HG02798 (cell line): ENCODE measurements around the gene ACSL1.

Experiments
- ATAC-seq: cut with Tn5 transposase; IDR thresholded peaks from one replicate; pipeline ENCODE4 v1.9.1; 2021; ENCODE audit warnings: mild to moderate bottlenecking; ENCODE audit not compliant: unreplicated experiment, poor library complexity

Gene ACSL1, protein sequence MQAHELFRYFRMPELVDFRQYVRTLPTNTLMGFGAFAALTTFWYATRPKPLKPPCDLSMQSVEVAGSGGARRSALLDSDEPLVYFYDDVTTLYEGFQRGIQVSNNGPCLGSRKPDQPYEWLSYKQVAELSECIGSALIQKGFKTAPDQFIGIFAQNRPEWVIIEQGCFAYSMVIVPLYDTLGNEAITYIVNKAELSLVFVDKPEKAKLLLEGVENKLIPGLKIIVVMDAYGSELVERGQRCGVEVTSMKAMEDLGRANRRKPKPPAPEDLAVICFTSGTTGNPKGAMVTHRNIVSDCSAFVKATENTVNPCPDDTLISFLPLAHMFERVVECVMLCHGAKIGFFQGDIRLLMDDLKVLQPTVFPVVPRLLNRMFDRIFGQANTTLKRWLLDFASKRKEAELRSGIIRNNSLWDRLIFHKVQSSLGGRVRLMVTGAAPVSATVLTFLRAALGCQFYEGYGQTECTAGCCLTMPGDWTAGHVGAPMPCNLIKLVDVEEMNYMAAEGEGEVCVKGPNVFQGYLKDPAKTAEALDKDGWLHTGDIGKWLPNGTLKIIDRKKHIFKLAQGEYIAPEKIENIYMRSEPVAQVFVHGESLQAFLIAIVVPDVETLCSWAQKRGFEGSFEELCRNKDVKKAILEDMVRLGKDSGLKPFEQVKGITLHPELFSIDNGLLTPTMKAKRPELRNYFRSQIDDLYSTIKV

DNA sequence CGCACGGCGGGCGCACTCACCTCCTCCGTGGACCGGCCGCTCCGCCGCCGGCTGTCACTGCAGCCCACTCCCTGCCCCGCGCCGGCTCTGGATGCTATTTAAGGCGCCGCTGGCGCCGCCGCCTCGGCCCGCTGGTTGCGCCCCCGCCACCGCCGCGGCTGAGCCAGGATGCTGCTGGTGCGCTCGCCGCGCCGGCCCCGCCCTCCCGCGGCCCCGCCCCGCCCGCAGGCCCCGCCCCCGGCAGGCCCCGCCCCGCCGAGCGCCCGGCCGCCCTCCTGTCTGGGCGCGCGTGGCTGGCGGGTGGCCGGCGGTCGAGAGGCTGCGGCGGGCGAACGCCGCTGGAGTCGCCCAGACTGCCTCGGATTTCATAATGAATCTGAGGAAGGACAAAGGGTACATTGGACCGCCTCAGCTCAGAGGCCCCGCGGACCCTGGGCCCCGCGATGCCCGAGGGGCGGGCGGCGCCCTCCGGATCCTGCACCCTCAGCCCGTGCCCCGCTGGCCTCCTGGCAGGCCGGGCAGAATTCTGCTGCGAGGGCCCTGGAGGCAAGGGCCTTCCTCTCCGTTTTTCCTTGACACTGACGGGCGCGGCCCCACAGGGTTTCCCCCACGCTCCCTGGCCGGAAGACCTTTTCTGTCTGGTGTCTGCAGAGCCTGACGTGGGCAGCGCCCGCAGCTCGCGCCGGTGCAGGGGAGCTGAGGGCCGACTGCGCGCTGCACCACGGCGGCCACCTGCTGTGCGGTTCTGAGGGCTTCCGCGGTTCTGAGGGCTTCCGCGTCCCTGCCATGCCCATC lies at the start of gene ACSL1:
Gene ACSL1, minus strand, starts transcription at position 73 of the 795 bp plus-strand sequence. CDS start 22,454 bp downstream, outside the sequence.
- peak; percentile 74 for ATAC-seq

DNA sequence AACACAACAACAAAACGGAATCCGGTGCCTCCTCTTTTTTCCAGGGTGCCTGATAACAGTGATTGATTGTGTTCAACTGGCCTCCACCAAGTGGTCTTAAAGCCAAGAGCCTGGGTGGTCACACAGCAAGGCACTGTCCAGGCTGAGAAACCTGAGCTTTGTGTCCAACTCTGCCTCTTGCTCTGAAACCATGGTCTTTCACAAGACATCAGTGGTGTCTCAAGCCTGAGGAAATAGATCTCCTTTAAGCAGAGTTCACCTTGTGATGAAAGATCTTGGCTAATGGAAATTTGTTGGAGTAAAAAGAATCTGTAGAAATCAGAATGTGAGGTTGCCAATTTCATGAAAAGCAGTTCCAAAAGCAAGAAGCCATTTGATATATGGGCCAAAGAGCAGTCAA lies 47.3 kb upstream of the ACSL1 start:
- ATAC-seq, result no peak

DNA sequence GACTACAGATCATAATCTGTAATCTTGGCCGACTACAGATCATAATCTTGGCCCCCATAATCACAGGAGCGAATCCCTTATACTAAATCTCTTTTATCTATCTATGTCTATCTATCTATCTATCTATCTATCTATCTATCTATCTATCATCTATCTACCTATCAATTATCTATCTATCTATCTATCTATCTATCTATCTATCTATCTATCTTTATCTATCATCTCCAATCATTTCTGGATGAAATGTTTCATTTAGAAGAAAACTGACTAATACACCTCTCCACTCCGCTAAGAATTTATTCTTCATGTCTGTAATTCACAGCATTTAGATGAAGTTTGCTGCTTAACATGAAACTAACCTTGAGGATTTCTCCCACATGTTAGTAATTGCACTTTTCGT lies 45.0 kb upstream of the ACSL1 start:
- no peak for ATAC-seq

DNA sequence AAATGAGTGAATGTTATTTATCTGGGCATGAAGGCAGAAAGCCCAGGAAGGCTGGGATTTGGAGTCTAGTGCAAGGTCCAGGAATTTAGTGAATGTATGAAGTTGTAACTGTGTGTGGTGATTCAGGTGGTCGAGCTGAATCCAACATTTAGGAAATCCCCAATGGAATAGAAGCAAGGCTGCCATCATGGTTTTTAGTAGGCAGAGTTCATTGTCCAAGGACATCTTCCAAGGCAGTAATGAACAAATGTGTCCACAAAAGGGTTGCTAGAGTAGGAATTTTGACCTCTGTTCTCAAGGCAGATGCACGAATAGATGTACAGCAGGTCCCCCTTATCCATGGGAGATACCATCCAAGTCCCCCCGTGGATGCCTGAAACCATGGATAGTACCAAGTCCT lies 42.9 kb upstream of the ACSL1 start:
- no peak for ATAC-seq

DNA sequence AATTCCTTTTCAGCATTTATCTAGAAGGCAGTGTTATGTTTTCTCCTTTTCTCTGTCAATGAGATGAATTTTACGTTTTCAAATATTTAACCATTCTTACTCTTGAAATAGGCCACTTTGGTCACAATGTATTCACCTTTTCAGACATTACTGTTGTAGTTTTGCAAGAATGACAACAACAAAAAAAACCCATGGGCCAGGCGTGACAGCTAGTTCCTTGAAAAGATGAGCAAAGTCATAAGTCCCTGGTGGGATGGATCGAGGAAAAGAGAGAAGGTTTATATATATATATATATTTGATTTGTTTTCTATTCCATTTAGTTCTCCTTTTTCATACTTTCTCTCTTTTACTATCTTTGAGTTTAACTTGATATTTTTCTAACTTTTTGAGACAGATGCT lies 38.1 kb upstream of the ACSL1 start:
- no peak for ATAC-seq

DNA sequence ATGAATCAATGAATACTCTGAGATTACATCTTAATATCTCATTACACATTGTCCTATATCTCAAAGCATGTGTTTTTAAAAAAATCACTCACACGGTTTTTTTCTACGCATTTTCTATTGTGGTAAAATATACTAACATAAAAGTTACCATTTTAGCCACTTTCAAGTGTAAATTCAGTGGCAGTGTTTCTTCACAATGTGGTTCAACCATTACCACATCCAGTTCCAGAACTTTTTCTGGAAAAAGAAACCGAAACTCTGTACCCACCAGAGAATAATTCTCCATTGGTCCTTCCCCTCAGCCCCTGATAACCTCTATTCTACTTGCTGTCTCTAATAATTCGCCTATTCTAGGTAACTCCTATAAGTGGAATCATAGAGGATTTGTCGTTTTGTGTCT lies 35.3 kb upstream of the ACSL1 start:
- ATAC-seq, result no peak

DNA sequence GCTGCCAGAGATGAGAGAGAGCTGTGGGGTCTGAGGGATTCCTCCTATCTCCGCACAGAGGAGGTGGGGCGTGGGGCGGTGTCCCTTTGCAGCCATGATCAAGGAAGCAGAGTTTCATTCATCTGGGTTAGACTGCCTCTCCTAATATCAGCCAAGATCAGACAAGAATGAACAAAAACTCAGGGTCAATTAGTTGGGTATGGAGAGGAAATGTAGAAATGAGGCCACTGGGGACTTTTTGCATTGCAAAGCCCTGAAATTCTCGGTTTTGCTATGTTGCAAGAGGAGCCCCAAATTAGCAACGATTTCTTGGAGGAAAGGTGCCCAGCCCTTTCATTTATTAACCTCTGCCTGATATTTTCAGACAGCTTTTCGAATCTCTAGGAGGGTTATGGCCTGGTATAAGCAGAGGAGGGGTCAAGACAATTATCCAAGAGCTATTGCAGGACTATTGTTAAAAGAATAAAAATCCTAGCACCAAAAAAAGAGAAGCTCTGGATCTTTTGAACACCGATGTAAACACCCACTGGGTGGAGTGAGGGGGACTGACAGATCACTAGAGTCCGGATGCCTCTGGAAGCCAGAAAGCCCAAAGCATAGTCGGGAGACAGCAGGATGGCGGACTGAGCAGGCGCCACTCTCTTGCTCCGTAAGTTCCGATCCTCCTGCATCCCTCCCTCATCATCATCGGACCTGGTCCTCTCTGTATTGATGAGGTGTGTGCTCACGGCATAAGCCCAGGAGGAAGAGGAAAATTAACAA lies 34.4 kb upstream of the ACSL1 start:
- peak; percentile 61 for ATAC-seq

DNA sequence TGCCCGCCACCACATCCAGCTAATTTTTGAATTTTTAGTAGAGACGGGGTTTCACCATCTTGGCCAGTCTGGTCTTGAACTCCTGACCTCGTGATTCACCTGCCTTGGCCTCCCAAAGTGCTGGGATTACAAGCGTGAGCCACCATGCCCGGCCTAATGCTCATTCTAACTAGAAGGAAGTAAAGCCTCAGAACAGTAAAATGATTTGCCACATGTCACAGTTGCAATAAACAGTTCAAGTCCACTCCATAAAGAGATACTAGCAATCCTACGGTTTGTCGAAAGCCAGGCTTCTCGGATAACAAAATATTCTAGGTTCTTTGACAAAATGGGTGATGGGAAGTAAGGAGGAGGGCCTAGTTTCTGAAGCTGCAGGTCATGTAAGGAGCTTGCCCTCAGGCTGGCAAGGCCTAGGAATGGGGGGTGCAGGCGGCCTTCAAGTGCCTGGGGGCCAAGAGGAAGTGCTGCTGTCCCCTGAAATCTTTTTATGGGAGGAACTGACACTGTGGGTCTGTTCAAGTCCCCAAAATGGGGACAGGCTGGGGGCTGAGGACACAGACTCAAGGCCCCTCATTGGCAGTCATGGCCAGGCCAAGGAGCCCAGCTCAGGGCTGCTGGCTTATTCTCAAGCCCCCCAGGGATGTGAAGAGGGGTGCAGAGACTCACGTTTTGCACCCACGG lies 31.8 kb upstream of the ACSL1 start:
- ATAC-seq, result no peak

DNA sequence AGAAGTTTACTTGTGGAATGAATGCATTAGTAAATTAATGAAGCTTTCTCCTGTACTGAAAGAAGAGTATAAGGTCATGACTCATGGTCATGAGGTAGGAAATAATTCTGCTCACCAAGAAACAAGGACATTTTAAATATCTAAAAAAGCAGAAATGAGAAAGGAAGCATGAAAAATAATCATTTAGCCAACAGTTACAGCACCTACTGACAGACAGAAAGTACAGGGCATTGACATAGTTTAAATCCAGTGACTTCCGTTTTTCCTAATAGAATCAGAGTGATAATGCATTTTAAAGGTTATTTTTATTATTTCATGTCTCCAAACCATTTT lies 30.5 kb upstream of the ACSL1 start:
- no peak for ATAC-seq

DNA sequence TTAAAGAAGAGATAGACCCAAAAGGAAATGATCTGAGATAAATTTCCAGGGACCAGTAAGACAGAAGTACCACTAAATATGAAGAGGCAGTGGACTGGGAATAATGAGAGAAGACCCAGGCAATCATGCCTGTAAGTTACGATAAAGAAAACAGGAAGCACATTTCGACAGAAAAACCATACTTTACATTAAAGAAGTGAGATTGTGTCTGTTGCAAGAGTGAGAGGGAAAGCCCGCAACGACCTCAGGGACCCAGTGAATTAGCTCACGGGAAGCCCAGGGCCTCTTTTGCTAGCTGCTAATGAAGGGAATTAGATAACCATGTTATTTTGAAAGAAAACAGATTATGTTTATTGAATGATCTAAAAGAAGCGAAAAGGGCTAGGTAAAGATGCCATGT lies 28.9 kb upstream of the ACSL1 start:
- ATAC-seq, result no peak

DNA sequence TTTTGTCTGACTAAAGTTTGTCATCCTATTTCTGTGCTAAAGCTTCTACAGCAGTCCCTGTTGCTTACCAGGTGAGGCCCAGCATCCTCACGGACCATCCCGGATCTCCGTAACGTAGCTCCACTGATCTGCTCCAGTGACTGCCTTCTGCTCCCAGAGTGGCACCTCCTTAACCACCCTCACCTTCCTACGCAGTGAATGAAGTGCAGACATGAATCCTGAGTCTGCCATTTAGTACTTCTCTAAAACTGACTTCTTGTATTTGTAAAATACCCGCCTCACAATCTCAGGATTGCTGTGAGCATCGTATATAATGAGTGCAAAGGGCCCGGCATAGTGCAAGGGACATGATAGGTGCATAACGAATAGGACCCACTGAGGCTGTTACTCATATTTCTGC lies 27.7 kb upstream of the ACSL1 start:
- ATAC-seq, result no peak

DNA sequence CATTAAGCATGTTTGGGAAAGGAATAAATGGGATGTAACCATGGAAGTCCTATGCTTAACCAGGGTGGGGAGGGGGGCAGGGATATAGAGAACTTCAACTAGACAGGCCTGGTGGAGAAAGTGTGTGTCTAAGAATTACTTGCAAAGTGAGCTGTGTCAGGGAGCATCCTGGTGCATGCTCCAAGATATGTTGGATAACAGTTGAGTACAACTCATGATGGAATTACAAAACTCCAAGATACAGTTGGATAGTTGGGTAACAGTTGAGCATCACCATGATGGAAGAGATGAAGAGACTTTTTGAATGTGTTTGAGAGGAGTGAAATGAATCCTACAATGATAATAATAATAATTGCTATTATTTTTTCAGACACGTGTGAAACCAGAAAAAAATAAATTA lies 26.1 kb upstream of the ACSL1 start:
- ATAC-seq, result no peak

DNA sequence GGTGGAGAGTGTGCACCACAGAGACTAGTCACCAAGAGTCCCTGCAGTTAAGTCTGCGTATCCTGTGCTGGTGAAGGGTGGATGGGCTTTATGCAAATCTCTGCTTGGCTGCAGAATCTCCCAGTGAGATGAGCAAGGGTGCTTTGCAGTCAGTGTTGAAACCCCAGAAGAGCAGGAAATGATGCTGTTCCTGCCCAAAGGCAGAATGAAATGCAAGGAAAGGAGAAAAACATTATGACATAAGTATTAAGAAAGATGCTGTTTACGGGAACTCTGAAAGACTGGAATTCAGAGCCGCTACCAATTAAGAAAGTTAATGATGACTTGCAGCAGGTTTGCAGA lies 25.4 kb upstream of the ACSL1 start:
- peak; percentile 70 for ATAC-seq

DNA sequence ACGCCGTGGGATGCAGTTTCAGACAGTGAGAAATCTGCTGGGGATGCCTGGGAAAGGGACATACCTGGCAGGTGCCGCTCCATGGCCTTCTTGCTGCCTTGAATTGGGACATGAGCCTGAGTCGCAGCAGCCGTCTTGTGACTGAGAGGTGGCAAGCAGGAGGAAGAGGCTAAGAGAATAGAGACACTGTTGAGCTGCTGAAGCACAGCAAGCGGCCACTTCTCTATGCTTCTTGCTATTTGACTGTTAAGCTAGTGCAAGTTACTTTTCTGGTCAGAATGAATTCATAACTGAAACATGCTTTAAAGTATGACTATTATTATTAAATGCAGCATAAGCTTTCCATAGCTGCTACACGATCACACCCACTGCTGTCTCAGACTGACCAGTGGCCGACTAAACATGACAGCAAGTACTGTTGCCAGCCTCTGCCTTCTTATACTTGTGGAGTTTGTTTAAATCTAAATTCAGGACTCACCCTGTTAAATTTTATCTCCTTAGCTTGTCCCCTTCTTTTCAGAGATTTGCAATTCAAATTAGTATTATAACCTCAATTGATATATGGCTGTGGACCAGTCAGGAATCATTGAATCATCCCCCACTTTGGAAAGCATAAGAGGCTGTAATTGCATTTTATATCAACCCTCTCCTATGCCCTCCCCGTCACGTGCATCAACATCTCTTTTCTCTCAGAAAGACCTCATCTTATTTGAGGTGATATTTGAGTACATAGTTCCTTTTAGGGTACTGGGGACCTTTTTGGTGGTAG lies 24.8 kb upstream of the ACSL1 start:
- ATAC-seq, result peak; percentile 61

DNA sequence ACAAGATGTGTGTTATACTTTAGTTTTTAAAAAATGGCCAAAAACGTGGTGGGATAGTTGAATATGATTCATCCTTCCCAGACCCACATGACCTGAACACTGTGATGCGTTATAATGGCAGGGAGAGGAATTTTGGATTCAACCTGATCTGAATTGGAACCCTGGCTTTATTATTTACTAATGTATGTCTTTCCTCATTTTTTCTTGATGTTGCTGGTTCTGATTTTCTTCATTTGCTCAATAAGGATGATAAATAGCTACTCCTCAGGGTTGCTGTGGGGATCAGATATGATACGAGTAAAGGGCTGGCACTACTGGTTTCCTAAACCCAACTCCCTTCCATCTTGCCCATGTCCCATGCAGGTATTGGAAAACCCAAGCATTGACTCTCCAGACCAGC lies 24.2 kb upstream of the ACSL1 start:
- peak; percentile 1 for ATAC-seq

DNA sequence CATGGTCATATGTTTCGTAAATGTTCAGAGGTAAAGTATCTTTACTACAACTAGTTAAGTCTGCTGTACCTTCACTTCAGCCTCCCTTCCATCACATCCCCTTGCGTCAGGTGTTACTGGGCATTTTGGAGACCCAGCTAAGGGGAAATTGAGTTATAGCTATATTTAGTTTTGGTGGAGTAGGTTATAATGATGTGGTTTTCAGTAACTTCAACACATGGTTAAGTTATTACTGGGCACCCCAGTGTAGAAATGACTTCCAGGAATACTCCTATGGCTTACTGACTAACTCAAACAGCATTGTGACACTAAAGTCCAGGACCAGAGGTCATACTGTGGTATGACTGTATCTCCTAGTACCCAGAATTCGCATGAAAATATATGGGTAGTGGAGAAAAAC lies 23.4 kb upstream of the ACSL1 start:
- no peak for ATAC-seq

DNA sequence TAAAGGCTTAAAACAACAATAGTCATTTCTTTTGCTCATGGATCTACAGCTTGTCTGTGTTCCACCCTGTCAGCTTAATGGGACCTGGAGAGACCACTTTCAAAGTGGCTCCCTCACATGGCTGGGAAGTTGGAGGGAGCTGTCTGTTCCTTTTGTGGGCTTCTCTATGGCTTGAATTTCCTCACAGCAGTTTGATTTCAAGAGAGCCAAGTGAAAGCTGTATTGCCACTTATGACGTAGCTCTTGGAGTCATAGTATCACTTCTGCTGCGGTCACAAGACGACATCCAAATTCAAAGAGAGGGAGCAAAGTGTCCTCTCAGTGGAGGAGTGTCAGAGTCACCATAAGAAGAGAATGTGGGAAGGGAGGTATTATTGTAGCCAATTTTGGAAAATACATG lies 22.7 kb upstream of the ACSL1 start:
- no peak for ATAC-seq

DNA sequence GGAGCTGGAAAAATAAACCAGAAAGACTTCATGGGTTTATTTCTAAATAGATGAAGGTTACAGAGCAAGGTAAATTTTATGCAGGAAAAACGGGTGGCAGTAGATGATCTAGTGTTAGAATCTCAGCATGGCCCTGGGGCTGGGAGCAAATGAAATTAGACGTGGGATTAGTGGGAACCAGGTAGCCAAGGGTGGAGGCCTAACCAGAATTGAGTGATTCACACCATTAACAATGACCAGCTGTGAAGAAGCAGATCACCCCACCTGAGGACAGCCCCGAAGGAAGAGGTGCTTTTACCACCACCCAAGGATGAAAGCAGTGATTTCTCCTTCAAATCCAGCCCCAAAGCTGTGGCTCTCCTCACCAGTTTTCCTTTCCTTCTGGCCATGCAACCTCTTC lies 20.8 kb upstream of the ACSL1 start:
- ATAC-seq, result no peak

DNA sequence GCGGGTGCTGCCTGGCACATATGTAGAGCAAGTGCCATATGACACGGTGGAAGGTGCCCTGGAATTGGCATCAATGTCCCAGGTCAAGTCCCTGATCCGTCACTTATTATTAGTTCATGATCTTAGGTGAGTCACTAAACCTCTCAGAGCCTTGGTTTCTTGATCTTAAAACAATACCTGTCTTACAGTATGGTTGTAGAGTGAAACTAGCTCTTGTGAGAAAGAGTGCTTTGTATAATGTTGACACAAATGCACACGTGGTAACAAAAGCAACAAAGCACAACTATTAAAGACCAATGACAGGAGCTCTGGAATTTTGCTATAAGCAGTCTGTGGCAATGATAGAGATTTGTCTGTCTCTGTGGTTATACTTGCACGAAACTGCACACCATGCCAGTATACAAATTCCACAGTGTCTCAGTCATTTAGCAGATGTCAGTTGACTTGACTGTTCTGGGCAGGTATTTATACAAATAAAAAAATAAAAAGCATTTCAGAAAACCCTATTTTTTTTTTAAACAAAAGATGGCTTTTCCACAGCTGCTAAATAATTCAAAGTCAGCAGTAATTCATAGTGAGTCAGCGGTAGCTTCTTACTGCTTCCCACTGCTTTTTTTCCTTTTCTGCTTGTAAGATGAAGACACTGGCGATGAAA lies 19.7 kb upstream of the ACSL1 start:
- no peak for ATAC-seq
